HepG2 (cell line): ENCODE measurements around the gene MT1G. TPM values are rescaled to one million over a fixed set of nuclear protein-coding genes. Genes with fewer than 3 reads are reported as not detected.
A peak's percentile ranks its signal among the peaks of the same experiment; 100 is the strongest.

Experiments
- ATF7 ChIP-seq, 2 experiments: fragments of 450-650 bp in 1 of 2; sonication (generic) in 1 of 2; formaldehyde crosslinking in 1 of 2; IDR thresholded peaks; 2 replicates each; pipeline versions ENCODE4 v1.4.0 to v1.6.1; 2016 to 2020; ENCODE audit warnings: antibody characterized with exemption in 1 of 2, mild to moderate bottlenecking in 1 of 2, missing genetic modification reagents in 1 of 2
- GABPB1 ChIP-seq: IDR thresholded peaks from 2 replicates; pipeline ENCODE4 v1.6.1; 2016; ENCODE audit warnings: mild to moderate bottlenecking, missing genetic modification reagents, moderate library complexity, missing compliant biosample characterization
- HOXA3 ChIP-seq: sonication (generic); formaldehyde crosslinking; IDR thresholded peaks from 2 replicates; pipeline ENCODE4 v1.5.0; 2020; ENCODE audit warnings: missing genetic modification reagents
- KLF16 ChIP-seq, 2 experiments: sonication (generic) in 1 of 2; formaldehyde crosslinking in 1 of 2; IDR thresholded peaks; 2 replicates each; pipeline versions ENCODE4 v1.6.1 to v1.8.0; 2016 to 2023; ENCODE audit warnings: missing genetic modification reagents in 2 of 2, missing compliant biosample characterization in 1 of 2
- LCORL ChIP-seq, 2 experiments: fragments of 450-650 bp in 1 of 2; sonication (generic) in 1 of 2; formaldehyde crosslinking in 1 of 2; IDR thresholded peaks; 2 replicates each; pipeline versions ENCODE4 v1.5.0 to v1.6.1; 2017 to 2020; ENCODE audit warnings: antibody characterized with exemption in 1 of 2, missing genetic modification reagents in 1 of 2
- MED1 ChIP-seq: sonication (generic); formaldehyde crosslinking; IDR thresholded peaks from 2 replicates; pipeline ENCODE4 v1.4.0; 2020; ENCODE audit warnings: missing genetic modification reagents
- NFIB ChIP-seq: sonication (generic); formaldehyde crosslinking; IDR thresholded peaks from 2 replicates; pipeline ENCODE4 v1.9.0; 2021; ENCODE audit warnings: missing genetic modification reagents, mild to moderate bottlenecking, borderline replicate concordance
- SAFB2 ChIP-seq: sonication (generic); formaldehyde crosslinking; IDR thresholded peaks from 2 replicates; pipeline ENCODE4 v1.5.1; 2020; ENCODE audit warnings: missing genetic modification reagents, low read depth, mild to moderate bottlenecking, borderline replicate concordance
- TBX3 ChIP-seq: fragments of 450-650 bp; IDR thresholded peaks from 2 replicates; pipeline ENCODE4 v1.6.1; 2017; ENCODE audit warnings: antibody characterized with exemption, mild to moderate bottlenecking, inconsistent platforms, borderline replicate concordance
- ZNF20 ChIP-seq: sonication (generic); formaldehyde crosslinking; IDR thresholded peaks from 2 replicates; pipeline ENCODE4 v1.4.0; 2020; ENCODE audit warnings: mild to moderate bottlenecking, moderate library complexity, missing genetic modification reagents
- ZNF230 ChIP-seq: sonication (generic); formaldehyde crosslinking; IDR thresholded peaks from 2 replicates; pipeline ENCODE4 v1.4.0; 2020; ENCODE audit warnings: mild to moderate bottlenecking, missing genetic modification reagents
- ZNF282 ChIP-seq: fragments of 450-650 bp; IDR thresholded peaks from 2 replicates; pipeline ENCODE4 v1.6.1; 2018; ENCODE audit not compliant: partially characterized antibody
- polyA plus RNA-seq, 8 experiments: library from polyadenylated mRNA; depleted of rRNA in 3 of 8; stranded (reverse) in 7 of 8; unstranded in 1 of 8; fragments of >200 nt; fragmentation: Illumina TruSeq in 4 of 8; extraction: Trizol in 4 of 8; gene quantifications; 2 replicates each; pipeline versions ENCODE4 v1.2.1 to v1.2.3, GENCODE V29; 2011 to 2016; ENCODE audit warnings: low read depth in 4 of 8, missing spikeins in 1 of 8, mixed read lengths in 1 of 8; ENCODE audit not compliant: insufficient read depth in 1 of 8
- total RNA-seq, 5 experiments: library from RNA; depleted of rRNA; stranded (reverse); fragments of >200 nt; fragmentation: Illumina TruSeq; extraction: Trizol; gene quantifications; 2 replicates each; pipeline ENCODE4 v1.2.3, GENCODE V29; 2016; ENCODE audit warnings: low read depth in 1 of 5
- TF ChIP-seq, protein P1 (sequence below): sonication (generic); formaldehyde crosslinking; conservative IDR thresholded peaks from 2 replicates; pipeline ENCODE4 v1.4.0; 2020; ENCODE audit warnings: missing genetic modification reagents
- TF ChIP-seq, protein P2 (sequence below): sonication (generic); formaldehyde crosslinking; IDR thresholded peaks from 2 replicates; pipeline ENCODE4 v1.4.0; 2020; ENCODE audit warnings: low read depth, mild to moderate bottlenecking, missing genetic modification reagents
- TF ChIP-seq, protein P3 (sequence below): IDR thresholded peaks from 2 replicates; pipeline ENCODE4 v1.6.1; 2016; ENCODE audit warnings: low read depth, borderline replicate concordance
- TF ChIP-seq, protein P4 (sequence below): sonication (generic); formaldehyde crosslinking; IDR thresholded peaks from one replicate; pipeline ENCODE4 v1.5.1; 2020; ENCODE audit warnings: mild to moderate bottlenecking, missing genetic modification reagents; ENCODE audit errors: not compliant biosample characterization

The MT1G gene
- total and polyA plus RNA-seq, 2 of the 13 experiments (the other 11 are each of a cell fraction or from before 2014, with no cell fraction given): 3.6 to 377 TPM

DNA sequence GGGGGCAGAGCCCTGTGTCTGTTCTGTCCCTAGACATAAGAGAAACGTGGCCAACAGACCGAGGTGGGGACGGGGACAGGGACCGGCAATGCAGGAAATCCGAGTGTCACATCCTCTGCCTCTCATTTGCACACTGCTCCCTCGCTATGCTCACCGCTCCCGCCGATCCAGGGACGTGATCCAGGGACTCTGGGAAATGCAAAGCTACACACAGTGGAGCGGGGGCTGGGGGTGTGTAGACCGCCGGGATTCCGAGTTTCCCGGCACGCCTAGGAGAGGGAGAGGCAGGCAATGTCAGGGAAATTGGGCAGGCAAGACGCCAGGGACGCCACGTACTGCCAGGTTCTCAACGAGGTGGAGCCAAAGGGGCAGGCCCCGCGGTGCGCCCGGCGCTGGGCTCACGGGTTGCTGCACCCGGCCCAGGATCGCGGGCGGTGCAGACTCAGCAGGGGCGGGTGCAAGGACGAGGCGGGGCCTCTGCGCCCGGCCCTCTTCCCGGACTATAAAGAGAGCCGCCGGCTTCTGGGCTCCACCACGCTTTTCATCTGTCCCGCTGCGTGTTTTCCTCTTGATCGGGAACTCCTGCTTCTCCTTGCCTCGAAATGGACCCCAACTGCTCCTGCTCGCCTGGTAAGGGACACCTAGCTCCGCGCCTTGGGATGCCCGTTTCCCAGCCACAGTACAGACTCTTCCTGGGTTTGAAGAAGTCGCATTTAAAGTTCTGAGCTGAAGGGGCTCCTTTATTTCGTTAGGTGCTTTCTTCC is 14.3 kb upstream of the MT1G start, which contains the start of gene MT1X (continued):
- TF ChIP-seq, protein P1, sequence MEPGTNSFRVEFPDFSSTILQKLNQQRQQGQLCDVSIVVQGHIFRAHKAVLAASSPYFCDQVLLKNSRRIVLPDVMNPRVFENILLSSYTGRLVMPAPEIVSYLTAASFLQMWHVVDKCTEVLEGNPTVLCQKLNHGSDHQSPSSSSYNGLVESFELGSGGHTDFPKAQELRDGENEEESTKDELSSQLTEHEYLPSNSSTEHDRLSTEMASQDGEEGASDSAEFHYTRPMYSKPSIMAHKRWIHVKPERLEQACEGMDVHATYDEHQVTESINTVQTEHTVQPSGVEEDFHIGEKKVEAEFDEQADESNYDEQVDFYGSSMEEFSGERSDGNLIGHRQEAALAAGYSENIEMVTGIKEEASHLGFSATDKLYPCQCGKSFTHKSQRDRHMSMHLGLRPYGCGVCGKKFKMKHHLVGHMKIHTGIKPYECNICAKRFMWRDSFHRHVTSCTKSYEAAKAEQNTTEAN: no peak; the same call in 1 of the 2 replicates
- TF ChIP-seq HOXA3 (CRISPR knock-in tag) (peak; percentile 86), KLF16 (CRISPR knock-in tag; IDR thresholded peaks at IDR 0.05) (0 out of 4 replicates have a peak, but pooled peaks have one; percentile 35 to 57), NFIB (CRISPR knock-in tag) (no peak), MED1 (CRISPR knock-in tag) (peak; percentile 64; the same call in 1 of the 2 replicates), LCORL (IDR thresholded peaks at IDR 0.05) (no peak), LCORL (CRISPR knock-in tag; IDR thresholded peaks at IDR 0.05) (peak; percentile 91), ATF7 (IDR thresholded peaks at IDR 0.05) (no peak), ATF7 (CRISPR knock-in tag; IDR thresholded peaks at IDR 0.05) (peak; percentile 55; the same call in 1 of the 2 replicates), ZNF20 (no peak), ZNF230 (CRISPR knock-in tag) (0 out of 2 replicates have a peak, but pooled peaks have one; percentile 70), ZNF282 (no peak), SAFB2 (CRISPR knock-in tag) (peak; percentile 83; the same call in 1 of the 2 replicates), GABPB1 (CRISPR knock-in tag) (peak; percentile 72; the same call in 1 of the 2 replicates), TBX3 (no peak)
- TF ChIP-seq, protein P2, sequence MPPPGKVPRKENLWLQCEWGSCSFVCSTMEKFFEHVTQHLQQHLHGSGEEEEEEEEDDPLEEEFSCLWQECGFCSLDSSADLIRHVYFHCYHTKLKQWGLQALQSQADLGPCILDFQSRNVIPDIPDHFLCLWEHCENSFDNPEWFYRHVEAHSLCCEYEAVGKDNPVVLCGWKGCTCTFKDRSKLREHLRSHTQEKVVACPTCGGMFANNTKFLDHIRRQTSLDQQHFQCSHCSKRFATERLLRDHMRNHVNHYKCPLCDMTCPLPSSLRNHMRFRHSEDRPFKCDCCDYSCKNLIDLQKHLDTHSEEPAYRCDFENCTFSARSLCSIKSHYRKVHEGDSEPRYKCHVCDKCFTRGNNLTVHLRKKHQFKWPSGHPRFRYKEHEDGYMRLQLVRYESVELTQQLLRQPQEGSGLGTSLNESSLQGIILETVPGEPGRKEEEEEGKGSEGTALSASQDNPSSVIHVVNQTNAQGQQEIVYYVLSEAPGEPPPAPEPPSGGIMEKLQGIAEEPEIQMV (CRISPR knock-in tag): 0 out of 2 replicates have a peak, but pooled peaks have one; percentile 7
- TF ChIP-seq, protein P3, sequence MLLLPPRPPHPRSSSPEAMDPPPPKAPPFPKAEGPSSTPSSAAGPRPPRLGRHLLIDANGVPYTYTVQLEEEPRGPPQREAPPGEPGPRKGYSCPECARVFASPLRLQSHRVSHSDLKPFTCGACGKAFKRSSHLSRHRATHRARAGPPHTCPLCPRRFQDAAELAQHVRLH: peak; percentile 95
- TF ChIP-seq, protein P4, sequence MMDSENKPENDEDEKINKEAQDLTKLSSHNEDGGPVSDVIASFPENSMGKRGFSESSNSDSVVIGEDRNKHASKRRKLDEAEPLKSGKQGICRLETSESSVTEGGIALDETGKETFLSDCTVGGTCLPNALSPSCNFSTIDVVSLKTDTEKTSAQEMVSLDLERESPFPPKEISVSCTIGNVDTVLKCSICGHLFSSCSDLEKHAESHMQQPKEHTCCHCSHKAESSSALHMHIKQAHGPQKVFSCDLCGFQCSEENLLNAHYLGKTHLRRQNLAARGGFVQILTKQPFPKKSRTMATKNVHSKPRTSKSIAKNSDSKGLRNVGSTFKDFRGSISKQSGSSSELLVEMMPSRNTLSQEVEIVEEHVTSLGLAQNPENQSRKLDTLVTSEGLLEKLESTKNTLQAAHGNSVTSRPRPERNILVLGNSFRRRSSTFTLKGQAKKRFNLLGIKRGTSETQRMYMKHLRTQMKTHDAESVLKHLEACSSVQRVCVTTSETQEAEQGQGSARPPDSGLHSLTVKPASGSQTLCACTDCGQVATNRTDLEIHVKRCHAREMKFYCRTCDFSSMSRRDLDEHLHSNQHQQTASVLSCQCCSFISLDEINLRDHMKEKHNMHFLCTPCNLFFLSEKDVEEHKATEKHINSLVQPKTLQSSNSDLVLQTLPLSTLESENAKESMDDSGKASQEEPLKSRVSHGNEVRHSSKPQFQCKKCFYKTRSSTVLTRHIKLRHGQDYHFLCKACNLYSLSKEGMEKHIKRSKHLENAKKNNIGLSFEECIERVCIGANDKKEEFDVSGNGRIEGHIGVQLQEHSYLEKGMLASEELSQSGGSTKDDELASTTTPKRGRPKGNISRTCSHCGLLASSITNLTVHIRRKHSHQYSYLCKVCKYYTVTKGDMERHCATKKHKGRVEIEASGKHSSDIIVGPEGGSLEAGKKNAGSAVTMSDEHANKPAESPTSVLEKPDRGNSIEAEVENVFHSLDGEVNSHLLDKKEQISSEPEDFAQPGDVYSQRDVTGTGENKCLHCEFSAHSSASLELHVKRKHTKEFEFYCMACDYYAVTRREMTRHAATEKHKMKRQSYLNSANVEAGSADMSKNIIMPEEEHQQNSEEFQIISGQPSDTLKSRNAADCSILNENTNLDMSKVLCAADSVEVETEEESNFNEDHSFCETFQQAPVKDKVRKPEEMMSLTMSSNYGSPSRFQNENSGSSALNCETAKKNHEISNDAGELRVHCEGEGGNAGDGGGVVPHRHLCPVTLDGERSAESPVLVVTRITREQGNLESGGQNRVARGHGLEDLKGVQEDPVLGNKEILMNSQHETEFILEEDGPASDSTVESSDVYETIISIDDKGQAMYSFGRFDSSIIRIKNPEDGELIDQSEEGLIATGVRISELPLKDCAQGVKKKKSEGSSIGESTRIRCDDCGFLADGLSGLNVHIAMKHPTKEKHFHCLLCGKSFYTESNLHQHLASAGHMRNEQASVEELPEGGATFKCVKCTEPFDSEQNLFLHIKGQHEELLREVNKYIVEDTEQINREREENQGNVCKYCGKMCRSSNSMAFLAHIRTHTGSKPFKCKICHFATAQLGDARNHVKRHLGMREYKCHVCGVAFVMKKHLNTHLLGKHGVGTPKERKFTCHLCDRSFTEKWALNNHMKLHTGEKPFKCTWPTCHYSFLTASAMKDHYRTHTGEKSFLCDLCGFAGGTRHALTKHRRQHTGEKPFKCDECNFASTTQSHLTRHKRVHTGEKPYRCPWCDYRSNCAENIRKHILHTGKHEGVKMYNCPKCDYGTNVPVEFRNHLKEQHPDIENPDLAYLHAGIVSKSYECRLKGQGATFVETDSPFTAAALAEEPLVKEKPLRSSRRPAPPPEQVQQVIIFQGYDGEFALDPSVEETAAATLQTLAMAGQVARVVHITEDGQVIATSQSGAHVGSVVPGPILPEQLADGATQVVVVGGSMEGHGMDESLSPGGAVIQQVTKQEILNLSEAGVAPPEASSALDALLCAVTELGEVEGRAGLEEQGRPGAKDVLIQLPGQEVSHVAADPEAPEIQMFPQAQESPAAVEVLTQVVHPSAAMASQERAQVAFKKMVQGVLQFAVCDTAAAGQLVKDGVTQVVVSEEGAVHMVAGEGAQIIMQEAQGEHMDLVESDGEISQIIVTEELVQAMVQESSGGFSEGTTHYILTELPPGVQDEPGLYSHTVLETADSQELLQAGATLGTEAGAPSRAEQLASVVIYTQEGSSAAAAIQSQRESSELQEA: no peak
